K562 (cell line): ENCODE measurements around the gene JAKMIP1.

Experiments used
- CBX8 ChIP-seq: fragments of 200-600 bp; sonication (generic); IDR thresholded peaks from 2 replicates; pipeline ENCODE4 v1.6.1; 2012; ENCODE audit warnings: borderline replicate concordance, mixed run types, low read depth, mild to moderate bottlenecking, moderate library complexity, mixed read lengths, low read length, control low read depth, inconsistent platforms; ENCODE audit not compliant: poor library complexity, severe bottlenecking; ENCODE audit errors: extremely low read depth
- HOXB6 ChIP-seq: fragments of 250-450 bp; sonication (Bioruptor Pico); IDR thresholded peaks from 2 replicates; pipeline ENCODE4 v1.5.1; 2022; ENCODE audit warnings: mild to moderate bottlenecking, borderline replicate concordance
- MBD1 ChIP-seq: fragments of 250-450 bp; sonication (Bioruptor Pico); IDR thresholded peaks from 2 replicates; pipeline ENCODE4 v1.8.0; 2022; ENCODE audit warnings: inconsistent platforms
- SOX6 ChIP-seq: fragments of 450-650 bp; IDR thresholded peaks from 2 replicates; pipeline ENCODE4 v1.6.1; 2014; ENCODE audit warnings: mild to moderate bottlenecking

DNA sequence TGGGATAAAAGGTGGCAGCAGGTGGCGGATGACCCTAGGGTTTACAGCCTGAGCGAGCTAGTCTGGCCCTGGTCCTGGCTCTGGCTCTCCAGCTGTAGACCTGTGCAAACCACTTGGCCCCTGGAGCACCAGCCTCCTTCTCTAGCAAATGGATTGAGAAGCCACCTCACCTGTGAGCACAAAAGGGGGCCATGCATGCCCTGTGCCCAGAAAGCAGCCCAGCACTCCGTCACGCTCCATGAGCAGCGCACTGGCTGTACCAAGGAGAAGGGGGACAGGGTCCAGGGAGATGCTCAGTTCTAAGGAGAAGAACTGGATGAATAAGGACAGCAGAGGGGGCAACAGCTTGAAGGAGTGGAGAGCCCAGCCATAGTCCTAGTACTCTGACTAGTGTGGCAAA is 135.2 kb downstream of the JAKMIP1 start:
- TF ChIP-seq MBD1 (CRISPR knock-in tag) (no peak), CBX8 (no peak), SOX6 (no peak), HOXB6 (no peak)
